Measurements from ENCODE around the gene ALG2. TPM values are rescaled to one million over a fixed set of nuclear protein-coding genes. Genes with fewer than 3 reads are reported as not detected.

ALG2 gene
- total RNA-seq, 1 donor = 51.8 TPM

DNA sequence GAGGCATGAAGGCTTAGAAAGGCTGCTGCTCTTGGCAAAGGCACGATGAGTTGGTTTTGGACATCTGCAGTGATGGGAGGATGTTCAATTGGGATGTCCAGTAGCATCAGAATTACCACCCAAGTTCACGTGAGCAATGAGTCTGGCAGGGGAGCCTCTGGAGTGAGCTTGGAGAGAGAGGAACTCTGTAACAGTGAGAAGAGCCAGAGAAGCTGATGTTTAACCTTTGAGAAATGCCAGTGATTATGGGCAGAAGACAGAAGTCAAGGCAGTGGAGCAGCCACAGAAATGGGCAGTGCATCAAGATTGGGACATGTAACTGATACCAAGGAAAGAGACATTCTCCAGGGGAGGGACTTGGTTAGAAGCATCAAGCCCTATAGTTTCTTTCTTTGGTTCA is 40.2 kb upstream of the ALG2 start:
- Histone ChIP-seq H3K4me2 (ENCODE audit: insufficient read depth, low read length) (no peak overlapping the region), H3K4me1 (ENCODE audit: insufficient read depth, low read length) (peaks cover 15% of the 10 kb centered on the region), H3K27ac (ENCODE audit: low read depth, low read length) (no peak overlapping the region), H3K27me3 (ENCODE audit: insufficient read depth, low read length) (no peaks in the 10 kb centered on the region), H2AFZ (ENCODE audit: low read length) (no peak overlapping the region), H3K79me2 (ENCODE audit: insufficient read depth, low read length) (no peaks in the 10 kb centered on the region), H4K20me1 (ENCODE audit: insufficient read depth, low read length) (no peaks in the 10 kb centered on the region), H3K9me3 (ENCODE audit: low read depth, low read length) (no peaks in the 10 kb centered on the region), H3K4me3 (ENCODE audit: insufficient read depth, low read length) (no peak overlapping the region), H3K36me3 (ENCODE audit: insufficient read depth, low read length) (no peaks in the 10 kb centered on the region)
- TF ChIP-seq, protein P1, sequence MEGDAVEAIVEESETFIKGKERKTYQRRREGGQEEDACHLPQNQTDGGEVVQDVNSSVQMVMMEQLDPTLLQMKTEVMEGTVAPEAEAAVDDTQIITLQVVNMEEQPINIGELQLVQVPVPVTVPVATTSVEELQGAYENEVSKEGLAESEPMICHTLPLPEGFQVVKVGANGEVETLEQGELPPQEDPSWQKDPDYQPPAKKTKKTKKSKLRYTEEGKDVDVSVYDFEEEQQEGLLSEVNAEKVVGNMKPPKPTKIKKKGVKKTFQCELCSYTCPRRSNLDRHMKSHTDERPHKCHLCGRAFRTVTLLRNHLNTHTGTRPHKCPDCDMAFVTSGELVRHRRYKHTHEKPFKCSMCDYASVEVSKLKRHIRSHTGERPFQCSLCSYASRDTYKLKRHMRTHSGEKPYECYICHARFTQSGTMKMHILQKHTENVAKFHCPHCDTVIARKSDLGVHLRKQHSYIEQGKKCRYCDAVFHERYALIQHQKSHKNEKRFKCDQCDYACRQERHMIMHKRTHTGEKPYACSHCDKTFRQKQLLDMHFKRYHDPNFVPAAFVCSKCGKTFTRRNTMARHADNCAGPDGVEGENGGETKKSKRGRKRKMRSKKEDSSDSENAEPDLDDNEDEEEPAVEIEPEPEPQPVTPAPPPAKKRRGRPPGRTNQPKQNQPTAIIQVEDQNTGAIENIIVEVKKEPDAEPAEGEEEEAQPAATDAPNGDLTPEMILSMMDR (IDR thresholded peaks at IDR 0.05; ENCODE audit: extremely low read depth, low read depth, low read length) = no peak
- DNase-seq (ENCODE audit: insufficient read length, low spot score, missing footprints) = no peak

DNA sequence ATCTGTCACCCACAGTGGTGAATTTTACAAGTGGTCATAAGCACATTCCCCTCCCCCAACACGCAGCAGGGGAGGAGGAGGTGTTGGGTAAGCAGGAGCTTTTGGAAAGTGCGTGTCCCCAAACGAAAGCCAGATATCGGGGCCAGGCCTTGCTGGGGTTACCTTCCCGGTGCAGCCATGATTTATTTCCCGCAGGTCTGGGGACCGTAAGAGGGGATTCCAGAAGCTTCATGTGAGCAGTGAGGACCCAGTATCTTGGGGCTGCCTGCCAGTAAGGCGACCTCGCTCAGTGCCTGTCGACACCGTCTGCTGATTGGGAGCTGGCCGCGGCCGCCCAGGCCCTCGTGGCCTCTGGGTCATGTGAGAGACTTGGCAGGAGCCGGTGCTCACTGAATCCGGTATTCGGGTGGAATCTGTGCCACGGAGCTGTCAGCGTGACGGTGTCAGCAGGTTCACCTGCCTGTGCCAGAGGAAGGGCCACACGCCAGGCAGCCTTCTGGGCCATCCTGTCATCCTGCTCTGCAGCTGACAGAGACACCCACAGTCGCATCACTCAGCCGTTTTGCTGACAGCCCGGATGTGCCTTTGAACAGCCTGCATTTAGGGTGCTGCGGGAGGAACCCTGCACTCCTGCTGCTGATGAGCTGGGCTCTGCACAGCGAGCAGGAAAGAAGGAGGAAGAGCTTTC is 37.6 kb upstream of the ALG2 start:
- DNase-seq (ENCODE audit: insufficient read length, low spot score, missing footprints) = no peak
- TF ChIP-seq, protein P1 (IDR thresholded peaks at IDR 0.05; ENCODE audit: extremely low read depth, low read depth, low read length) = no peak
- Histone ChIP-seq H3K4me2 (ENCODE audit: insufficient read depth, low read length) (peak overlapping the region; percentile 82), H3K79me2 (ENCODE audit: insufficient read depth, low read length) (no peaks in the 10 kb centered on the region), H3K36me3 (ENCODE audit: insufficient read depth, low read length) (no peaks in the 10 kb centered on the region), H3K4me1 (ENCODE audit: insufficient read depth, low read length) (peaks cover 9% of the 10 kb centered on the region), H3K4me3 (ENCODE audit: insufficient read depth, low read length) (peak overlapping the region; percentile 67), H4K20me1 (ENCODE audit: insufficient read depth, low read length) (no peaks in the 10 kb centered on the region), H3K9me3 (ENCODE audit: low read depth, low read length) (no peaks in the 10 kb centered on the region), H3K27ac (ENCODE audit: low read depth, low read length) (peak overlapping the region; percentile 13), H3K27me3 (ENCODE audit: insufficient read depth, low read length) (no peaks in the 10 kb centered on the region), H2AFZ (ENCODE audit: low read length) (peak overlapping the region; percentile 96)

DNA sequence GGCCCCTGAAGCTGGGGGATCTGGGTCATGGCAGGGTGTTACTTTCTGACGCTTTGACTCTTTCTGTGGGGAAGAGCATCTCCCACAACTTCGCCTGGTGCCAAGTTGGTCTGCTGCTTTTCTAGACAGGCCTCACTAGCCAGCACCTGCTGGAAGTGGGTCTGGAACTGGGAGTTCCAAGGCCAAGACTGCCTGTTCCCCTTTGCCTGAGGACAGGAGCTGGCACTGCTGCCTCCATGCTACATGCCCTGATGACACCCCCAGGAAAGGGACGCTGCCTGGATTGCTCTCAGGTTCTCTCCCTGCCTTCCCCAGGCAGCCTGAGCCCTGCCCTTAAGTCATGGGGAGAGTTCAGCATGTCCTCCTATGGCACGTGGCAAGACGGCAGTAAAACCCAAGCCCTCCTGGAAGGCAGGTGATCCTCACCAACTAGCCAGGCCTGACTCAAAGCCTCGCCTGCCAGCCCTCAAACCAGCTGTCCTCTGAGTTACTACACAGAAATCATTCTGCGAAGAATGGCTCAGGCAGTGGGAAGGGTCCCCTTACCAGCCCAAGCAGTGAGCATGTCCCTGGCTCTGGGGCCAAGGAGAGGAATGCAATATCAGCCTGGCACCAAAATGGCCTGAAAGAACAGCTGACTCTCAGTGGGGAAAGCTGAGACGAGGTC is 36.1 kb upstream of the ALG2 start:
- Histone ChIP-seq H3K4me1 (ENCODE audit: insufficient read depth, low read length) (peaks cover 9% of the 10 kb centered on the region), H3K36me3 (ENCODE audit: insufficient read depth, low read length) (no peaks in the 10 kb centered on the region), H3K4me3 (ENCODE audit: insufficient read depth, low read length) (no peak overlapping the region), H3K27ac (ENCODE audit: low read depth, low read length) (no peak overlapping the region), H3K9me3 (ENCODE audit: low read depth, low read length) (no peaks in the 10 kb centered on the region), H3K27me3 (ENCODE audit: insufficient read depth, low read length) (no peaks in the 10 kb centered on the region), H3K4me2 (ENCODE audit: insufficient read depth, low read length) (no peak overlapping the region), H2AFZ (ENCODE audit: low read length) (no peak overlapping the region), H3K79me2 (ENCODE audit: insufficient read depth, low read length) (no peaks in the 10 kb centered on the region), H4K20me1 (ENCODE audit: insufficient read depth, low read length) (no peaks in the 10 kb centered on the region)
- TF ChIP-seq, protein P1 (IDR thresholded peaks at IDR 0.05; ENCODE audit: extremely low read depth, low read depth, low read length) = no peak
- DNase-seq (ENCODE audit: insufficient read length, low spot score, missing footprints) = no peak

DNA sequence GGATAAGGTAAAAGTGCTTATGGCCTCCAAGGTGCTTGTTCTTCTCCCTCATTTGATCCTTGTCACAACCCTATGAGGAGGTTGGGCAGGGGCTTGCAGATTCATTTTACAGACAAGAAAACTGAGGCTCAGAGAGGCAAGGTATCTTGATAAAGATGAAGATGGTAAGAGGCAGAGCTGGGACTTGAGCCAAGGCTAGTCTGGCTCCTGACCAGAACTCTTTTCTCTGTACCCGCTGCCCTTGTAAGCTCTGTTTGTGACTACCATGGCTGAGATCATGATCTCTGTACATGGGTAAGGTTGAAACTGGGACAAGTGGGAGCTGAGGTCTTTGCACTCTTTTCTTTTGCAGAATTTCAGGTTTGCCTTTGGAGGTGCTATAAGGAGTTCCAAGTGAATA is 33.9 kb upstream of the ALG2 start:
- no peaks in the 10 kb centered on the region for H3K79me2 ChIP-seq (ENCODE audit: insufficient read depth, low read length)
- no peak overlapping the region for H3K27ac ChIP-seq (ENCODE audit: low read depth, low read length)
- no peaks in the 10 kb centered on the region for H3K36me3 ChIP-seq (ENCODE audit: insufficient read depth, low read length)
- TF ChIP-seq, protein P1 (IDR thresholded peaks at IDR 0.05; ENCODE audit: extremely low read depth, low read depth, low read length) = no peak
- no peaks in the 10 kb centered on the region for H3K27me3 ChIP-seq (ENCODE audit: insufficient read depth, low read length)
- H3K4me3 ChIP-seq (ENCODE audit: insufficient read depth, low read length) = no peak overlapping the region
- no peaks in the 10 kb centered on the region for H4K20me1 ChIP-seq (ENCODE audit: insufficient read depth, low read length)
- peaks cover 9% of the 10 kb centered on the region for H3K4me1 ChIP-seq (ENCODE audit: insufficient read depth, low read length)
- no peak overlapping the region for H2AFZ ChIP-seq (ENCODE audit: low read length)
- DNase-seq (ENCODE audit: insufficient read length, low spot score, missing footprints) = no peak
- H3K4me2 ChIP-seq (ENCODE audit: insufficient read depth, low read length) = no peak overlapping the region
- H3K9me3 ChIP-seq (ENCODE audit: low read depth, low read length) = no peaks in the 10 kb centered on the region
